Neural cell (in vitro differentiated cells): Measurements from ENCODE around the gene ROPN1B. TPM values are rescaled to one million over a fixed set of nuclear protein-coding genes. Genes with fewer than 3 reads are reported as not detected.

ENCODE experiments used
- H2AFZ ChIP-seq: fragments of 200-600, 300-800 bp; sonication (generic), shearing (Covaris generic); 2 replicates; pipeline ENCODE4 v1.6.0; 2014; ENCODE audit warnings: low read depth, mild to moderate bottlenecking, antibody characterized with exemption, low read length, moderate library complexity
- H3F3A ChIP-seq: fragments of 200-600 bp; shearing (Covaris generic); 2 replicates; pipeline ENCODE4 v1.6.1; 2016; ENCODE audit warnings: mild to moderate bottlenecking, moderate library complexity, mixed read lengths, antibody characterized with exemption, low read length; ENCODE audit not compliant: insufficient read depth, poor library complexity, severe bottlenecking
- H3K27ac ChIP-seq: fragments of 200-600, 300-800 bp; sonication (generic), shearing (Covaris generic); 2 replicates; pipeline ENCODE4 v1.5.1; 2014; ENCODE audit warnings: mild to moderate bottlenecking, low read length, moderate library complexity
- H3K27me3 ChIP-seq: fragments of 300-800, 200-600 bp; sonication (generic), shearing (Covaris generic); 2 replicates; pipeline ENCODE4 v1.6.0; 2014; ENCODE audit warnings: mild to moderate bottlenecking, low read depth, low read length, moderate library complexity; ENCODE audit not compliant: insufficient read depth
- H3K36me3 ChIP-seq: fragments of 300-800, 200-600 bp; sonication (generic), shearing (Covaris generic); 2 replicates; pipeline ENCODE4 v1.5.1; 2014; ENCODE audit warnings: mild to moderate bottlenecking, antibody characterized with exemption, low read length, moderate library complexity; ENCODE audit not compliant: insufficient read depth
- H3K4me2 ChIP-seq: fragments of 300-800, 200-600 bp; sonication (generic), shearing (Covaris generic); 2 replicates; pipeline ENCODE4 v1.6.0; 2014; ENCODE audit warnings: mild to moderate bottlenecking, low read length
- H3K4me3 ChIP-seq: fragments of 300-800, 200-600 bp; sonication (generic), shearing (Covaris generic); 2 replicates; pipeline ENCODE4 v1.5.1; 2014; ENCODE audit warnings: mild to moderate bottlenecking, low read length, moderate library complexity
- H3K79me2 ChIP-seq: fragments of 200-600 bp; shearing (Covaris generic); replicated peaks from 2 replicates; pipeline ENCODE4 v1.6.0; 2014; ENCODE audit warnings: mild to moderate bottlenecking, low read length, moderate library complexity; ENCODE audit not compliant: insufficient read depth
- H3K9ac ChIP-seq: fragments of 300-800, 200-600 bp; sonication (generic), shearing (Covaris generic); 2 replicates; pipeline ENCODE4 v1.6.1; 2016; ENCODE audit warnings: mild to moderate bottlenecking, low read length, mixed read lengths
- H3K9me2 ChIP-seq: fragments of 200-600 bp; shearing (Covaris generic); 2 replicates; pipeline ENCODE4 v1.6.1; 2016; ENCODE audit warnings: mild to moderate bottlenecking, low read length, mixed read lengths; ENCODE audit not compliant: insufficient read depth
- H3K9me3 ChIP-seq: fragments of 200-600, 300-800 bp; sonication (generic), shearing (Covaris generic); 2 replicates; pipeline ENCODE4 v1.6.1; 2016; ENCODE audit warnings: mild to moderate bottlenecking, mixed run types, low read length, moderate library complexity, mixed read lengths
- H4K20me1 ChIP-seq: fragments of 200-600 bp; shearing (Covaris generic); 2 replicates; pipeline ENCODE4 v1.6.1; 2016; ENCODE audit warnings: mild to moderate bottlenecking, mixed run types; ENCODE audit not compliant: insufficient read depth
- EP300 ChIP-seq: fragments of 450-650 bp; conservative IDR thresholded peaks from 2 replicates; pipeline ENCODE4 v1.6.1; 2014; ENCODE audit warnings: antibody characterized with exemption, mild to moderate bottlenecking, moderate library complexity; ENCODE audit not compliant: poor library complexity, severe bottlenecking
- EZH2 ChIP-seq: fragments of 200-600, 300-800 bp; shearing (Covaris generic), sonication (generic); IDR thresholded peaks from 2 replicates; pipeline ENCODE4 v1.6.1; 2014; ENCODE audit warnings: antibody characterized with exemption, low read length, borderline replicate concordance, mild to moderate bottlenecking; ENCODE audit not compliant: insufficient read depth, poor library complexity, severe bottlenecking
- MXI1 ChIP-seq: fragments of 450-650 bp; conservative IDR thresholded peaks from 2 replicates; pipeline ENCODE4 v1.6.1; 2014; ENCODE audit warnings: antibody characterized with exemption, mild to moderate bottlenecking; ENCODE audit not compliant: poor library complexity, severe bottlenecking
- POLR2AphosphoS5 ChIP-seq: IDR thresholded peaks from 2 replicates; pipeline ENCODE4 v1.6.1; 2012
- RAD21 ChIP-seq: fragments of 450-650 bp; conservative IDR thresholded peaks from 2 replicates; pipeline ENCODE4 v1.6.1; 2014; ENCODE audit warnings: antibody characterized with exemption, mild to moderate bottlenecking, moderate library complexity
- SMC3 ChIP-seq: fragments of 450-650 bp; conservative IDR thresholded peaks from 2 replicates; pipeline ENCODE4 v1.6.1; 2014; ENCODE audit warnings: antibody characterized with exemption, mild to moderate bottlenecking, moderate library complexity; ENCODE audit not compliant: poor library complexity
- TAF1 ChIP-seq: IDR thresholded peaks from 2 replicates; pipeline ENCODE4 v1.6.1; 2012; ENCODE audit warnings: low read depth
- polyA plus RNA-seq: library from polyadenylated mRNA; depleted of rRNA; stranded (reverse); fragments of >200 nt; gene quantifications from 2 replicates; pipeline ENCODE4 v1.2.3, GENCODE V29; 2014
- TF ChIP-seq, protein P1 (sequence below): IDR thresholded peaks from 2 replicates; pipeline ENCODE4 v1.6.1; 2012; ENCODE audit warnings: borderline replicate concordance
- TF ChIP-seq, protein P2 (sequence below): fragments of 450-650 bp; IDR thresholded peaks from 2 replicates; pipeline ENCODE4 v1.5.1; 2014; ENCODE audit warnings: antibody characterized with exemption, mild to moderate bottlenecking, moderate library complexity; ENCODE audit not compliant: poor library complexity, severe bottlenecking

The ROPN1B gene
- polyA plus RNA-seq, 1 donor from 2014 or later, result 0.11 TPM

- no peak overlapping the region for H3K27ac ChIP-seq
- H3K4me3 ChIP-seq, result no peak overlapping the region
- TF ChIP-seq EP300 (no peak), SMC3 (no peak), RAD21 (no peak), POLR2AphosphoS5 (no peak), MXI1 (no peak), EZH2 (no peak), TAF1 (no peak)
- TF ChIP-seq, protein P1, sequence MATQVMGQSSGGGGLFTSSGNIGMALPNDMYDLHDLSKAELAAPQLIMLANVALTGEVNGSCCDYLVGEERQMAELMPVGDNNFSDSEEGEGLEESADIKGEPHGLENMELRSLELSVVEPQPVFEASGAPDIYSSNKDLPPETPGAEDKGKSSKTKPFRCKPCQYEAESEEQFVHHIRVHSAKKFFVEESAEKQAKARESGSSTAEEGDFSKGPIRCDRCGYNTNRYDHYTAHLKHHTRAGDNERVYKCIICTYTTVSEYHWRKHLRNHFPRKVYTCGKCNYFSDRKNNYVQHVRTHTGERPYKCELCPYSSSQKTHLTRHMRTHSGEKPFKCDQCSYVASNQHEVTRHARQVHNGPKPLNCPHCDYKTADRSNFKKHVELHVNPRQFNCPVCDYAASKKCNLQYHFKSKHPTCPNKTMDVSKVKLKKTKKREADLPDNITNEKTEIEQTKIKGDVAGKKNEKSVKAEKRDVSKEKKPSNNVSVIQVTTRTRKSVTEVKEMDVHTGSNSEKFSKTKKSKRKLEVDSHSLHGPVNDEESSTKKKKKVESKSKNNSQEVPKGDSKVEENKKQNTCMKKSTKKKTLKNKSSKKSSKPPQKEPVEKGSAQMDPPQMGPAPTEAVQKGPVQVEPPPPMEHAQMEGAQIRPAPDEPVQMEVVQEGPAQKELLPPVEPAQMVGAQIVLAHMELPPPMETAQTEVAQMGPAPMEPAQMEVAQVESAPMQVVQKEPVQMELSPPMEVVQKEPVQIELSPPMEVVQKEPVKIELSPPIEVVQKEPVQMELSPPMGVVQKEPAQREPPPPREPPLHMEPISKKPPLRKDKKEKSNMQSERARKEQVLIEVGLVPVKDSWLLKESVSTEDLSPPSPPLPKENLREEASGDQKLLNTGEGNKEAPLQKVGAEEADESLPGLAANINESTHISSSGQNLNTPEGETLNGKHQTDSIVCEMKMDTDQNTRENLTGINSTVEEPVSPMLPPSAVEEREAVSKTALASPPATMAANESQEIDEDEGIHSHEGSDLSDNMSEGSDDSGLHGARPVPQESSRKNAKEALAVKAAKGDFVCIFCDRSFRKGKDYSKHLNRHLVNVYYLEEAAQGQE, result no peak
- TF ChIP-seq, protein P2, sequence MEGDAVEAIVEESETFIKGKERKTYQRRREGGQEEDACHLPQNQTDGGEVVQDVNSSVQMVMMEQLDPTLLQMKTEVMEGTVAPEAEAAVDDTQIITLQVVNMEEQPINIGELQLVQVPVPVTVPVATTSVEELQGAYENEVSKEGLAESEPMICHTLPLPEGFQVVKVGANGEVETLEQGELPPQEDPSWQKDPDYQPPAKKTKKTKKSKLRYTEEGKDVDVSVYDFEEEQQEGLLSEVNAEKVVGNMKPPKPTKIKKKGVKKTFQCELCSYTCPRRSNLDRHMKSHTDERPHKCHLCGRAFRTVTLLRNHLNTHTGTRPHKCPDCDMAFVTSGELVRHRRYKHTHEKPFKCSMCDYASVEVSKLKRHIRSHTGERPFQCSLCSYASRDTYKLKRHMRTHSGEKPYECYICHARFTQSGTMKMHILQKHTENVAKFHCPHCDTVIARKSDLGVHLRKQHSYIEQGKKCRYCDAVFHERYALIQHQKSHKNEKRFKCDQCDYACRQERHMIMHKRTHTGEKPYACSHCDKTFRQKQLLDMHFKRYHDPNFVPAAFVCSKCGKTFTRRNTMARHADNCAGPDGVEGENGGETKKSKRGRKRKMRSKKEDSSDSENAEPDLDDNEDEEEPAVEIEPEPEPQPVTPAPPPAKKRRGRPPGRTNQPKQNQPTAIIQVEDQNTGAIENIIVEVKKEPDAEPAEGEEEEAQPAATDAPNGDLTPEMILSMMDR, result no peak
- no peaks in the 10 kb centered on the region for H3F3A ChIP-seq
- H3K9me3 ChIP-seq, result no peaks in the 10 kb centered on the region
- no peak overlapping the region for H3K4me2 ChIP-seq
- H3K9me2 ChIP-seq, result no peaks in the 10 kb centered on the region
- no peak overlapping the region for H2AFZ ChIP-seq
- no peaks in the 10 kb centered on the region for H3K79me2 ChIP-seq
- H4K20me1 ChIP-seq, result no peaks in the 10 kb centered on the region
- no peaks in the 10 kb centered on the region for H3K36me3 ChIP-seq
- no peak overlapping the region for H3K9ac ChIP-seq
- H3K27me3 ChIP-seq, result no peaks in the 10 kb centered on the region
Measured at GRCh38 chr3:126021224-126021623, 52.2 kb downstream of the ROPN1B start.

- Histone ChIP-seq H3K27me3 (no peaks in the 10 kb centered on the region), H3K9ac (no peak overlapping the region), H3K9me3 (no peaks in the 10 kb centered on the region), H3K4me3 (no peak overlapping the region), H4K20me1 (no peaks in the 10 kb centered on the region), H3K36me3 (no peaks in the 10 kb centered on the region), H3F3A (no peaks in the 10 kb centered on the region), H3K4me2 (no peak overlapping the region), H3K9me2 (no peaks in the 10 kb centered on the region), H3K27ac (no peak overlapping the region), H2AFZ (no peak overlapping the region), H3K79me2 (no peaks in the 10 kb centered on the region)
- no peak for TF ChIP-seq EZH2
- TF ChIP-seq, protein P1, result no peak
Measured at GRCh38 chr3:126021702-126022101, 52.7 kb downstream of the ROPN1B start.
